ENCODE data around the gene ATL1. TPM values are rescaled to one million over a fixed set of nuclear protein-coding genes. Genes with fewer than 3 reads are reported as not detected.

ATL1 gene
- total and polyA plus RNA-seq, 2 of the 8 experiments (the other 6 are each of a cell fraction or from before 2014, with no cell fraction given), result 4.0 to 5.9 TPM

GRCh38 chr14:50590464-50590863, 30.5 kb downstream of the ATL1 start:
- POLR2A ChIA-PET (ENCODE audit: partially characterized antibody), result no interaction called here
- Histone ChIP-seq H3K27me3 (replicated peaks in 1 of 4; ENCODE audit: control insufficient read depth in 3 of 4, extremely low read depth in 1 of 4, insufficient read depth in 3 of 4, low read length in 3 of 4) (no peaks in the 10 kb centered on the region), H3K9ac (replicated peaks in 1 of 4; ENCODE audit: extremely low read depth in 1 of 4, low read depth in 3 of 4, low read length in 3 of 4) (no peak overlapping the region), H3K27ac (ENCODE audit: low read depth, low read length) (no peak overlapping the region), H3K36me3 (ENCODE audit: control insufficient read depth in 2 of 4, insufficient read depth in 4 of 4, low read length in 3 of 4) (no peaks in the 10 kb centered on the region), H3K18ac (ENCODE audit: extremely low read depth, low read length) (no peak overlapping the region), H2BK20ac (ENCODE audit: low read length) (no peak overlapping the region), H3K9me3 (ENCODE audit: insufficient read depth in 2 of 2, low read depth in 1 of 2, low read length in 1 of 2) (no peaks in the 10 kb centered on the region), H3K14ac (ENCODE audit: insufficient read length) (no peak overlapping the region), H4K8ac (ENCODE audit: extremely low read depth, insufficient read depth, low read length) (no peak overlapping the region), H3K4me2 (ENCODE audit: insufficient read depth in 1 of 2, low read depth in 2 of 2, low read length in 2 of 2) (no peak overlapping the region), H3K56ac (replicated peaks; ENCODE audit: insufficient read length, low read depth, low read length) (no peak overlapping the region), H3K23me2 (ENCODE audit: low read depth, low read length) (no peaks in the 10 kb centered on the region; the same call in 1 of the 2 replicates), H3K23ac (ENCODE audit: insufficient read length) (no peak overlapping the region), H4K91ac (replicated peaks; ENCODE audit: insufficient read length, low read length) (no peak overlapping the region), H3K4ac (replicated peaks; ENCODE audit: insufficient read length, low read depth, low read length) (no peak overlapping the region), H2BK120ac (replicated peaks; ENCODE audit: low read depth, low read length) (no peak overlapping the region), H2AK5ac (ENCODE audit: low read depth, low read length) (no peak overlapping the region), H4K20me1 (replicated peaks in 1 of 2; ENCODE audit: control insufficient read depth in 1 of 2, insufficient read depth in 2 of 2, low read length in 2 of 2) (no peaks in the 10 kb centered on the region), H3K4me3 (ENCODE audit: extremely low read depth in 1 of 4, insufficient read depth in 2 of 4, low read depth in 3 of 4, low read length in 4 of 4) (no peak overlapping the region), H2BK15ac (ENCODE audit: low read length) (no peak overlapping the region), H2BK12ac (ENCODE audit: low read depth, low read length) (no peak overlapping the region), H3K79me1 (ENCODE audit: low read depth, low read length) (no peaks in the 10 kb centered on the region), H2AFZ (ENCODE audit: low read length) (no peak overlapping the region), H2BK5ac (ENCODE audit: low read depth, low read length) (no peak overlapping the region), H4K5ac (ENCODE audit: insufficient read length, low read depth, low read length) (no peak overlapping the region), H3K79me2 (ENCODE audit: control insufficient read depth in 1 of 2, insufficient read depth in 2 of 2, low read length in 2 of 2) (no peaks in the 10 kb centered on the region), H3K4me1 (replicated peaks in 1 of 4; ENCODE audit: control insufficient read depth in 3 of 4, insufficient read depth in 4 of 4, low read length in 3 of 4) (peaks cover 0 to 7% (median 1%) of the 10 kb centered on the region in 4 experiments; a peak in 6 of 7 replicates)
- FAIRE-seq (no peak), DNase-seq (ENCODE audit: low read depth in 1 of 2, low spot score in 2 of 2) (no peak)
- 80% methylated on average over 2 of the region's 2 CpGs; no CpG with 5 or more reads in 1 of the 2 experiments for WGBS, 2 experiments (ENCODE audit: extremely low coverage in 1 of 2, insufficient coverage in 1 of 2, insufficient read length in 1 of 2, insufficient replicate concordance in 2 of 2, low coverage in 1 of 2, low lambda C conversion rate in 2 of 2, missing lambda C conversion rate in 1 of 2)
- CTCF ChIA-PET (ENCODE audit: partially characterized antibody), result no interaction called here
- TF ChIP-seq SP2 (IDR thresholded peaks at IDR 0.05; ENCODE audit: low read length), result no peak
- no peak for TF ChIP-seq KDM5A (IDR thresholded peaks at IDR 0.05; ENCODE audit: low read length)
- TF ChIP-seq TEAD4 (IDR thresholded peaks at IDR 0.05; ENCODE audit: low read depth, low read length), result no peak
- no peak for TF ChIP-seq EP300 (IDR thresholded peaks at IDR 0.05; ENCODE audit: borderline replicate concordance in 1 of 2, low read depth in 2 of 2, low read length in 2 of 2)
- no peak for TF ChIP-seq E2F6 (IDR thresholded peaks at IDR 0.05)
- TF ChIP-seq PHF8 (conservative IDR thresholded peaks at IDR 0.05; ENCODE audit: low read depth, low read length), result no peak
- no peak for TF ChIP-seq NRF1 (IDR thresholded peaks at IDR 0.05; ENCODE audit: low read depth, low read length)
- TF ChIP-seq ATF2 (IDR thresholded peaks at IDR 0.05; ENCODE audit: low read length), result no peak
- no peak for TF ChIP-seq TCF12 (IDR thresholded peaks at IDR 0.05; ENCODE audit: low read depth, low read length)
- no peak for TF ChIP-seq BCL11A (IDR thresholded peaks at IDR 0.05; ENCODE audit: low read depth in 2 of 2, low read length in 2 of 2)
- TF ChIP-seq CBX8 (IDR thresholded peaks at IDR 0.05; ENCODE audit: borderline replicate concordance, low read depth, low read length), result no peak
- TF ChIP-seq SAP30 (IDR thresholded peaks at IDR 0.05; ENCODE audit: insufficient read depth, insufficient replicate concordance, low read length), result no peak

Data from H1 (cell line).